IPS-18a (cell line): ENCODE data around the gene ARHGAP12.

ENCODE experiments used
- H3K27ac ChIP-seq: one replicate; pipeline ENCODE4 v1.5.1; 2013; ENCODE audit warnings: low read length
- H3K27me3 ChIP-seq: one replicate; pipeline ENCODE4 v1.6.1; 2013; ENCODE audit warnings: mild to moderate bottlenecking, low read length; ENCODE audit not compliant: control insufficient read depth, insufficient read depth
- H3K36me3 ChIP-seq: one replicate; pipeline ENCODE4 v1.6.1; 2013; ENCODE audit warnings: low read depth, low read length; ENCODE audit not compliant: control insufficient read depth
- H3K4me1 ChIP-seq: one replicate; pipeline ENCODE4 v1.6.1; 2013; ENCODE audit warnings: low read depth, low read length; ENCODE audit not compliant: control insufficient read depth
- H3K4me3 ChIP-seq: one replicate; pipeline ENCODE4 v1.5.1; 2013; ENCODE audit warnings: low read length
- H3K9ac ChIP-seq: one replicate; pipeline ENCODE4 v1.6.1; 2013; ENCODE audit warnings: mild to moderate bottlenecking, low read length, moderate library complexity
- H3K9me3 ChIP-seq: one replicate; pipeline ENCODE4 v1.6.1; 2013; ENCODE audit warnings: low read depth, low read length; ENCODE audit not compliant: control insufficient read depth

ARHGAP12 gene

GRCh38 chr10:31871266-31872065 is 57.2 kb downstream of the ARHGAP12 start:
- no peak overlapping the region for H3K9ac ChIP-seq
- H3K36me3 ChIP-seq = no peaks in the 10 kb centered on the region
- H3K9me3 ChIP-seq = no peaks in the 10 kb centered on the region
- peaks cover 15% of the 10 kb centered on the region for H3K4me1 ChIP-seq
- no peaks in the 10 kb centered on the region for H3K27me3 ChIP-seq
- no peak overlapping the region for H3K27ac ChIP-seq
- H3K4me3 ChIP-seq = no peak overlapping the region

- Histone ChIP-seq H3K9me3 (no peaks in the 10 kb centered on the region), H3K27ac (no peak overlapping the region), H3K4me3 (no peak overlapping the region), H3K4me1 (peaks cover 43% of the 10 kb centered on the region), H3K9ac (no peak overlapping the region), H3K36me3 (no peaks in the 10 kb centered on the region), H3K27me3 (no peaks in the 10 kb centered on the region)
Observed at GRCh38 chr10:31867646-31868045, 61.0 kb downstream of the ARHGAP12 start.

GRCh38 chr10:31866118-31866670 is 62.4 kb downstream of the ARHGAP12 start:
- Histone ChIP-seq H3K27ac (no peak overlapping the region), H3K4me3 (no peak overlapping the region), H3K27me3 (no peaks in the 10 kb centered on the region), H3K36me3 (no peaks in the 10 kb centered on the region), H3K9ac (no peak overlapping the region), H3K9me3 (no peaks in the 10 kb centered on the region), H3K4me1 (peaks cover 43% of the 10 kb centered on the region)

GRCh38 chr10:31864834-31865518 is 63.7 kb downstream of the ARHGAP12 start:
- Histone ChIP-seq H3K9me3 (no peaks in the 10 kb centered on the region), H3K4me3 (peak overlapping the region; percentile 38), H3K9ac (peak overlapping the region; percentile 8), H3K36me3 (no peaks in the 10 kb centered on the region), H3K27ac (peak overlapping the region; percentile 19), H3K4me1 (peaks cover 36% of the 10 kb centered on the region), H3K27me3 (no peaks in the 10 kb centered on the region)

- peaks cover 2% of the 10 kb centered on the region for H3K36me3 ChIP-seq
- H3K27me3 ChIP-seq = no peaks in the 10 kb centered on the region
- no peaks in the 10 kb centered on the region for H3K9me3 ChIP-seq
- peaks cover 4% of the 10 kb centered on the region for H3K4me1 ChIP-seq
- H3K27ac ChIP-seq = no peak overlapping the region
- H3K9ac ChIP-seq = no peak overlapping the region
- no peak overlapping the region for H3K4me3 ChIP-seq
Observed at GRCh38 chr10:31855033-31855432, 73.6 kb downstream of the ARHGAP12 start.

GRCh38 chr10:31853629-31854028 is 75.0 kb downstream of the ARHGAP12 start:
- Histone ChIP-seq H3K4me1 (peaks cover 4% of the 10 kb centered on the region), H3K9ac (no peak overlapping the region), H3K27ac (no peak overlapping the region), H3K9me3 (no peaks in the 10 kb centered on the region), H3K4me3 (no peak overlapping the region), H3K27me3 (no peaks in the 10 kb centered on the region), H3K36me3 (no peaks in the 10 kb centered on the region)

GRCh38 chr10:31851216-31851615 is 77.4 kb downstream of the ARHGAP12 start:
- no peak overlapping the region for H3K4me3 ChIP-seq
- H3K9ac ChIP-seq = no peak overlapping the region
- H3K27me3 ChIP-seq = no peaks in the 10 kb centered on the region
- H3K4me1 ChIP-seq = peaks cover 4% of the 10 kb centered on the region
- H3K9me3 ChIP-seq = no peaks in the 10 kb centered on the region
- H3K27ac ChIP-seq = no peak overlapping the region
- no peaks in the 10 kb centered on the region for H3K36me3 ChIP-seq

- H3K27me3 ChIP-seq = no peaks in the 10 kb centered on the region
- H3K27ac ChIP-seq = no peak overlapping the region
- H3K9ac ChIP-seq = no peak overlapping the region
- no peaks in the 10 kb centered on the region for H3K36me3 ChIP-seq
- no peaks in the 10 kb centered on the region for H3K4me1 ChIP-seq
- no peak overlapping the region for H3K4me3 ChIP-seq
- H3K9me3 ChIP-seq = no peaks in the 10 kb centered on the region
Observed at GRCh38 chr10:31847515-31847914, 81.1 kb downstream of the ARHGAP12 start.

GRCh38 chr10:31838709-31839108 is 89.9 kb downstream of the ARHGAP12 start:
- Histone ChIP-seq H3K27ac (no peak overlapping the region), H3K36me3 (no peaks in the 10 kb centered on the region), H3K27me3 (no peaks in the 10 kb centered on the region), H3K4me3 (no peak overlapping the region), H3K4me1 (peaks cover 5% of the 10 kb centered on the region), H3K9me3 (no peaks in the 10 kb centered on the region), H3K9ac (no peak overlapping the region)

GRCh38 chr10:31838065-31838464 is 90.6 kb downstream of the ARHGAP12 start:
- Histone ChIP-seq H3K27ac (no peak overlapping the region), H3K4me1 (peaks cover 5% of the 10 kb centered on the region), H3K27me3 (no peaks in the 10 kb centered on the region), H3K9me3 (no peaks in the 10 kb centered on the region), H3K4me3 (no peak overlapping the region), H3K9ac (no peak overlapping the region), H3K36me3 (no peaks in the 10 kb centered on the region)

- Histone ChIP-seq H3K4me3 (no peak overlapping the region), H3K4me1 (peaks cover 5% of the 10 kb centered on the region), H3K27me3 (no peaks in the 10 kb centered on the region), H3K27ac (no peak overlapping the region), H3K9me3 (no peaks in the 10 kb centered on the region), H3K36me3 (no peaks in the 10 kb centered on the region), H3K9ac (no peak overlapping the region)
Observed at GRCh38 chr10:31836569-31837406, 91.8 kb downstream of the ARHGAP12 start.
